Measurements from ENCODE around the gene C10orf90.

GRCh38 chr10:126398924-126399323 is 271.6 kb downstream of the C10orf90 start:
- TF ChIP-seq EP300 (IDR thresholded peaks at IDR 0.05): no peak
- no peak for TF ChIP-seq CTCF (IDR thresholded peaks at IDR 0.05)
- no peak for TF ChIP-seq POLR2A (IDR thresholded peaks at IDR 0.05)
